LNCaP clone FGC (cell line): Measurements from ENCODE around the gene PDE6G.

Experiments used
- DNase-seq: peaks from one replicate; pipeline ENCODE4 v3.0.0-alpha.2; 2011; ENCODE audit warnings: low read depth
- H3K4me3 ChIP-seq: 2 replicates; pipeline ENCODE4 v1.5.1; 2011; ENCODE audit warnings: mild to moderate bottlenecking, low read depth, low read length, control low read depth
- CTCF ChIP-seq: IDR thresholded peaks from 2 replicates; pipeline ENCODE4 v1.5.1; 2012; ENCODE audit warnings: mild to moderate bottlenecking; ENCODE audit not compliant: control insufficient read depth, insufficient read depth; ENCODE audit errors: extremely low read depth

The PDE6G gene

GRCh38 chr17:81687770-81688541 lies 31.6 kb upstream of the PDE6G start:
- H3K4me3 ChIP-seq: no peak overlapping the region
- no peak for TF ChIP-seq CTCF
- DNase-seq: no peak

GRCh38 chr17:81686614-81687013 lies 30.3 kb upstream of the PDE6G start:
- no peak for DNase-seq
- TF ChIP-seq CTCF: no peak

GRCh38 chr17:81685108-81685507 lies 28.8 kb upstream of the PDE6G start:
- no peak for DNase-seq
- no peak for TF ChIP-seq CTCF
- H3K4me3 ChIP-seq: peak overlapping the region; percentile 99

More at GRCh38 chr17:81686614-81687013, 30.3 kb upstream of the PDE6G start:
- no peak overlapping the region for H3K4me3 ChIP-seq

GRCh38 chr17:81684442-81684911 lies 28.1 kb upstream of the PDE6G start:
- DNase-seq: no peak
- TF ChIP-seq CTCF: no peak
- H3K4me3 ChIP-seq: peak overlapping the region; percentile 99

GRCh38 chr17:81683584-81684441 lies 27.5 kb upstream of the PDE6G start, which contains the start of the genes ARL16 and HGS:
Gene ARL16 (minus strand): TSS chr17:81683797. CDS start chr17:81683753, 44 bp downstream.
Gene HGS (plus strand): TSS chr17:81684011. CDS start chr17:81684067, 56 bp downstream.
- no peak for TF ChIP-seq CTCF
- H3K4me3 ChIP-seq: peak within 1 kb of the TSS; percentile 99
- peak; percentile 95 for DNase-seq

- peak overlapping the region; percentile 99 for H3K4me3 ChIP-seq
- no peak for DNase-seq
- TF ChIP-seq CTCF: no peak
Measured at GRCh38 chr17:81683208-81683583, 26.9 kb upstream of the PDE6G start.
